HG02642 (cell line): ENCODE measurements around the gene APC2.

Experiments used
- ATAC-seq: cut with Tn5 transposase; IDR thresholded peaks from one replicate; pipeline ENCODE4 v1.9.1; 2021; ENCODE audit warnings: mild to moderate bottlenecking; ENCODE audit not compliant: unreplicated experiment, poor library complexity

Gene APC2

GRCh38 chr19:1522061-1522460 lies 72.1 kb downstream of the APC2 start:
- ATAC-seq: no peak

DNA sequence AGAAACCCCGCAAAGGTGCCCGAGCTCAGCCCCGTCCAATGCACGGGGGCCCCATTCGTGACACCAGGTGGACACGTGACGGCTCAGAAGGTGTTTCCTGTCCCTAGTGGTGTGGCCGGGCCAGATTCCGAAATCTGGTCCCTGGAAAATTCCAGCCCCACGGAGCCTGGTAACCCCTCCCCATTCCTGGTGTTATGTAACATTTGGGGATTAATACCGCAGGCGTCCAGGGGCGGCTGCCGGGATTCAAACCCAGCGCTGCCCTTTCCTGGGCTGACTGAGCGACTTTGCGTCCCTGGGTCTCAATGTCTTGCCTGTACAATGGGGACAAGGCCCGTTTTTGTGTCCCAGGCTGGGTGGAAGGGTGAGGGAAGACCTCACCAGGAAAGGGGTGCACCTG lies 72.9 kb downstream of the APC2 start:
- ATAC-seq: no peak
